ENCODE results near the gene CSNK2A3. TPM values are rescaled to one million over a fixed set of nuclear protein-coding genes. Genes with fewer than 3 reads are reported as not detected.
"Not testable (repeated sequence)": the region's sequence is repeated elsewhere in the genome, so short reads cannot be mapped to it uniquely, and the experiment has no call there.

CSNK2A3 gene
- 1.3 TPM for total RNA-seq

DNA sequence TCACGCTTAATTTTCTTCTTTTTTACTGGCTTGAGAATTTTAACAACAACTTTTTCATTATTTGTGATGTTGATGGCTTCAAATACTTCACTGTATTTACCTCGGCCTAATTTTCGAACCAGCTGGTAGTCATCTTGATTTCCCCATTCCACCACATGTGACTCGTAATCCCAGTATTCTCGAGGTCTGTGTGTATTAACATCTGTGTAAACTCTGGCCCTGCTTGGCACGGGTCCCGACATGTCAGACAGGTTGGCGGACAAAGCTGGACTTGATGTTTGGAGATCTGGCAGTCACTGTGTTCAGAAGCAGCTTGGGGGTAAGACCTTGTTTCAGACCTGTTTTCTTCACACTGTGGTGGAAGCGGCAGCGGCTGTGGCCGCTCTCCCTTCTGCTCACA is at the start of gene CSNK2A3:
Gene CSNK2A3 (minus strand): TSS at position 373 of the 400 bp plus-strand sequence. CDS start 131 bp downstream, at position 242.
- H3K4me3 ChIP-seq (ENCODE audit: low read length); H3K4me1 ChIP-seq (ENCODE audit: insufficient read depth, low read length); H3K9me3 ChIP-seq (ENCODE audit: low read depth, low read length); H3K27me3 ChIP-seq (ENCODE audit: insufficient read depth, low read length): not testable (repeated sequence)

DNA sequence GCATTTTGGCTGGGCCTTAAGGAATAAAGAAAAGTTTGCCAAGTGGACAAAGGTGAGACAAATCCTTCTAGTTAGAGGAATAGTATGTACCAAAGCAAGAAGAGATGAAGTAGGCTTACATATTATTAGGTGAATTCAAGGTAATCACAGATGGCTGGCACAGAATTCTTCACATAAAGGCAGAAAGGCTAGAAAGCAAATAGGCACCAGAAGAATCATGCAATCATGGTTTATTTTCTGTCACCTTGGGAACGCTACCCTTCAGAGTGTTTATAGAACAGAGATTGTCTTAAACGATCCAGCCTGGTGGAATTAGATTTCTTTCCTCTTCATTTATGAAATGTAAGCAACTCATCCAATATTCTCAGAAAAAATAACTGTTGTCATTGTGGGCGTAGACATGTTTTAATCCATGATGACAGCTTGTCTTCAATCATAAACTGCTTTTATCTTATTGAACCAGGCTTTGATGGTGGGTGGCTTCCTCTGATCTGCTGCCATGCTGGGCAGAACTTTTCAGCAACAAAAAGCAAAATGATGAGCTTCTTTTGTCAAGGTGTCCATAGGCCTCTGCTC is 49.0 kb upstream of the CSNK2A3 start:
- Histone ChIP-seq H3K27me3 (ENCODE audit: insufficient read depth, low read length) (peaks cover 3% of the 10 kb centered on the region), H3K4me1 (ENCODE audit: insufficient read depth, low read length) (no peaks in the 10 kb centered on the region), H3K9me3 (ENCODE audit: low read depth, low read length) (no peaks in the 10 kb centered on the region), H3K4me3 (ENCODE audit: low read length) (no peak overlapping the region)

DNA sequence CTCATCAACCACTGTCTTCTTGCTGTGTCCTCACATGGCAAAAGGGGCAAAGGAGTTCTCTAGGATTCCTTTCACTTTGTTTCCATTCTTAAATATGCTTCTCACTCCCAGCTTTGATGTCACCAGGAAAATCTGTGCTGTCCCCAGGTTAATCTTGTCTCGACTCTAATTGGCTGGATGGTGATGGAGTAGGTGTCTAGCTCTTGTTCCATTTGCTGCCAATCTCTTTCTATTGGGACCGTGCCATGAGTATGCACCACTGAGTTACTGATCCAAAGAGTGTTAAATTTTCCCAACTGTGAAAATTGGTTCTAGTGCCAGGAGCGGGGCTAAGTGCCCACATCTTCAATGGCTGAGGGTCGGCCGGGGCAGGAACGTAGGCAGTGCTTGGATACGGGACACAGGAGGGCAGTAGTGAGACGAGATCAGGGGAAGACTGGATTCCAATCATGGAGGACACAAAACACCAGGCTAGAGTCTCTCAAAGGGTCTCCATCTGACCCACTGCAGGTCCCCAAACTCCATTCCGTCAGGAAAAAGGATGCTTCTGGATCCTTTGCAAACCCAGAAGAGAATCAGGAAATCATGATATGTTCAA is 47.7 kb upstream of the CSNK2A3 start:
- Histone ChIP-seq H3K4me3 (ENCODE audit: low read length) (no peak overlapping the region), H3K9me3 (ENCODE audit: low read depth, low read length) (no peaks in the 10 kb centered on the region), H3K27me3 (ENCODE audit: insufficient read depth, low read length) (peaks cover 3% of the 10 kb centered on the region), H3K4me1 (ENCODE audit: insufficient read depth, low read length) (no peaks in the 10 kb centered on the region)

GRCh38 chr11:11400121-11400520 is 47.1 kb upstream of the CSNK2A3 start:
- no peaks in the 10 kb centered on the region for H3K4me1 ChIP-seq (ENCODE audit: insufficient read depth, low read length)
- peaks cover 3% of the 10 kb centered on the region for H3K27me3 ChIP-seq (ENCODE audit: insufficient read depth, low read length)
- H3K9me3 ChIP-seq (ENCODE audit: low read depth, low read length), result no peaks in the 10 kb centered on the region
- H3K4me3 ChIP-seq (ENCODE audit: low read length), result no peak overlapping the region

GRCh38 chr11:11397781-11398180 is 44.7 kb upstream of the CSNK2A3 start:
- Histone ChIP-seq H3K9me3 (ENCODE audit: low read depth, low read length) (no peaks in the 10 kb centered on the region), H3K4me3 (ENCODE audit: low read length) (no peak overlapping the region), H3K27me3 (ENCODE audit: insufficient read depth, low read length) (peaks cover 3% of the 10 kb centered on the region), H3K4me1 (ENCODE audit: insufficient read depth, low read length) (no peaks in the 10 kb centered on the region)

GRCh38 chr11:11397036-11397415 is 44.0 kb upstream of the CSNK2A3 start:
- H3K4me1 ChIP-seq (ENCODE audit: insufficient read depth, low read length), result no peaks in the 10 kb centered on the region
- no peaks in the 10 kb centered on the region for H3K9me3 ChIP-seq (ENCODE audit: low read depth, low read length)
- peaks cover 3% of the 10 kb centered on the region for H3K27me3 ChIP-seq (ENCODE audit: insufficient read depth, low read length)
- no peak overlapping the region for H3K4me3 ChIP-seq (ENCODE audit: low read length)

GRCh38 chr11:11396301-11397035 is 43.4 kb upstream of the CSNK2A3 start:
- no peaks in the 10 kb centered on the region for H3K4me1 ChIP-seq (ENCODE audit: insufficient read depth, low read length)

GRCh38 chr11:11395126-11395525 is 42.1 kb upstream of the CSNK2A3 start:
- no peak overlapping the region for H3K4me3 ChIP-seq (ENCODE audit: low read length)
- peaks cover 3% of the 10 kb centered on the region for H3K27me3 ChIP-seq (ENCODE audit: insufficient read depth, low read length)
- H3K4me1 ChIP-seq (ENCODE audit: insufficient read depth, low read length), result no peaks in the 10 kb centered on the region
- no peaks in the 10 kb centered on the region for H3K9me3 ChIP-seq (ENCODE audit: low read depth, low read length)

More at GRCh38 chr11:11396301-11397035, 43.4 kb upstream of the CSNK2A3 start:
- Histone ChIP-seq H3K9me3 (ENCODE audit: low read depth, low read length) (no peaks in the 10 kb centered on the region), H3K4me3 (ENCODE audit: low read length) (no peak overlapping the region), H3K27me3 (ENCODE audit: insufficient read depth, low read length) (peaks cover 3% of the 10 kb centered on the region)

DNA sequence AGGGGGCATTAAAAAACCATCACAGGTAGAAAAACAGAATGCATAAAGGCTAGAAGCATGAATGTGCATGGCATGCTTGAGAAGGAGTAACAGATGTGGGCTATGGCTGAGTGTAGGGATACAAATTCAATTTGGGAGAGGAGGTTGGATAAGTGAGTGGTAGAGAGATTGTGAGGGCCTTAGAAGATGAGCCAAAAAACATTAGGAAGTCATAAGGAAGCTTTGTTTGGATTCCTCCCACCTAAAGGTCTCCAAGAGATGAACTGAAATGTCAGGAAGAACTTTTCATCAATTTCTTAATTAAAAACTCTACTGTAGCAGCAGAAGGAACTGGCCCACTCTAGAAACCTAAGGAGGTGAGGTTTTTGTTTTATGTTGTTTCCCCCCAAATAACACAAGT is 41.2 kb upstream of the CSNK2A3 start:
- Histone ChIP-seq H3K27me3 (ENCODE audit: insufficient read depth, low read length) (peaks cover 3% of the 10 kb centered on the region), H3K9me3 (ENCODE audit: low read depth, low read length) (no peaks in the 10 kb centered on the region), H3K4me3 (ENCODE audit: low read length) (no peak overlapping the region), H3K4me1 (ENCODE audit: insufficient read depth, low read length) (no peaks in the 10 kb centered on the region)

GRCh38 chr11:11391796-11392463 is 38.9 kb upstream of the CSNK2A3 start:
- Histone ChIP-seq H3K4me1 (ENCODE audit: insufficient read depth, low read length) (no peaks in the 10 kb centered on the region), H3K4me3 (ENCODE audit: low read length) (no peak overlapping the region), H3K27me3 (ENCODE audit: insufficient read depth, low read length) (no peaks in the 10 kb centered on the region), H3K9me3 (ENCODE audit: low read depth, low read length) (no peaks in the 10 kb centered on the region)

DNA sequence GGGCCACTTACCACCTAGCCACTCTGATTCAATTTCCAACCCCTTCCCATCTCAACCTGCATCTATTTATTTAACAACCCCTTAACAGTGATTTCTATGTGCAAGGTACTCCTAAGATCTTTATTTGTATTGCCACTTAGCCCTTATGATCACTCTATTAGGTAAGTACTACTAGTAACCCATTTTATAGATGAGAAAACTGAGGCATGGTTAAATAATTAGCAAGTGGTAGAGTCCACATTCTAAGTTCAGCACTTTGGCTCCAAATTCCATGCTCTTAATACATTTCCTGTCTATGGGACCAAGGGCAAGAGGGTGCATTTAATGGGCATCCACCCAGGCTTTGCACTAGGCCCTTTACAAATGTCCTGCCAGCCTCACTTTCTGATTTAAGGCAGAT is 38.1 kb upstream of the CSNK2A3 start:
- Histone ChIP-seq H3K4me3 (ENCODE audit: low read length) (no peak overlapping the region), H3K9me3 (ENCODE audit: low read depth, low read length) (no peaks in the 10 kb centered on the region), H3K4me1 (ENCODE audit: insufficient read depth, low read length) (no peaks in the 10 kb centered on the region), H3K27me3 (ENCODE audit: insufficient read depth, low read length) (no peaks in the 10 kb centered on the region)

DNA sequence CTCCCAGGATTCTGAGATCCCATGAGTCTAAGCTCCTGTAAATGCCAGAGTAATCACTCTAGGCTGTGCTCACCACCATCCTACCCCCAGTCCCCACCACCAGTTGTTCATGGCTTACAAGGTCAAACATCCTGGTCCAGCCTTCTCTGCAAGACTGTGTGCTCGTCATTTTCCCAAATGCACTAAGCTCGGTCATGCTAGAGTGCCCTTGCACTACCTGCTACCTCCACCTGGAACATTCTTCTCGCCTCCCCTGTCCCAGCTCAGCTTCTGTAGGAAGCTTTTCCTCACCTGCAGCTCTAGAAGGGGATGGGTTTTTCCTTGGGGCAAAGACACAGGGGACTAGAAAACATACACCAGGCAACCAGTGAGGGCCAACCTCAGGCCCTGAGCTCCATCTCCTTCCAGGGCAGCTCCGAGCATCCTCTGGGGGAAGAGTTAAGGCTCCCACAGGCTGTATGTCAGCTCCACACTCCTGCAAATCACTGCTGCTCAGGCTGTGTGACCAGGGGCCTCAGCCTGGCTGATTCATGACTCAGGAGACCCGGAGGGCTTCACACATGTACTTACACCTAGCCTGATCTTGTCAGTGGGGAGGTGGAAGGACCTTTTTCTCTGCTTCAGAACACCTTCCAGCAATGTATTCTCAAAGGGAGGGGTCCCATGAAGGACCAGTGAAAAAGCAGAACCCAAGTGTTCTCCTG is 37.2 kb upstream of the CSNK2A3 start:
- H3K4me1 ChIP-seq (ENCODE audit: insufficient read depth, low read length), result no peaks in the 10 kb centered on the region
- H3K4me3 ChIP-seq (ENCODE audit: low read length), result no peak overlapping the region
- H3K27me3 ChIP-seq (ENCODE audit: insufficient read depth, low read length), result no peaks in the 10 kb centered on the region
- no peaks in the 10 kb centered on the region for H3K9me3 ChIP-seq (ENCODE audit: low read depth, low read length)

GRCh38 chr11:11389238-11389637 is 36.2 kb upstream of the CSNK2A3 start:
- no peaks in the 10 kb centered on the region for H3K4me1 ChIP-seq (ENCODE audit: insufficient read depth, low read length)

GRCh38 chr11:11387622-11388305 is 34.7 kb upstream of the CSNK2A3 start:
- H3K9me3 ChIP-seq (ENCODE audit: low read depth, low read length), result no peaks in the 10 kb centered on the region
- H3K4me3 ChIP-seq (ENCODE audit: low read length), result no peak overlapping the region

More at GRCh38 chr11:11389238-11389637, 36.2 kb upstream of the CSNK2A3 start:
- no peak overlapping the region for H3K4me3 ChIP-seq (ENCODE audit: low read length)
- H3K9me3 ChIP-seq (ENCODE audit: low read depth, low read length), result no peaks in the 10 kb centered on the region
- no peaks in the 10 kb centered on the region for H3K27me3 ChIP-seq (ENCODE audit: insufficient read depth, low read length)

More at GRCh38 chr11:11387622-11388305, 34.7 kb upstream of the CSNK2A3 start:
- Histone ChIP-seq H3K4me1 (ENCODE audit: insufficient read depth, low read length) (no peaks in the 10 kb centered on the region), H3K27me3 (ENCODE audit: insufficient read depth, low read length) (no peaks in the 10 kb centered on the region)

All from mononuclear cell (primary cell).